Esophagus muscularis mucosa (tissue), 4 donors: ENCODE data around the gene PCED1B. TPM values are rescaled to one million over a fixed set of nuclear protein-coding genes. Genes with fewer than 3 reads are reported as not detected.

Experiments used
- DNase-seq: peaks from one replicate; pipeline ENCODE4 v3.0.0-alpha.2; 2017; ENCODE audit errors: extremely low spot score
- H3K27ac ChIP-seq, 4 donors: fragments of 200-600 bp; sonication (generic); replicated peaks in 1 of 4; 1 replicate in 3 of 4; 2 replicates in 1 of 4; pipeline ENCODE4 v1.5.1; 2016 to 2019; ENCODE audit warnings: mild to moderate bottlenecking in 1 of 4
- H3K27me3 ChIP-seq, 4 donors: fragments of 200-600 bp; sonication (generic); one replicate each; pipeline versions ENCODE4 v1.5.1 to v1.6.0; 2016 to 2019
- H3K36me3 ChIP-seq, 4 donors: fragments of 200-600 bp; sonication (generic); one replicate each; pipeline ENCODE4 v1.5.1; 2016 to 2019
- H3K4me1 ChIP-seq, 4 donors: fragments of 200-600 bp; sonication (generic); one replicate each; pipeline ENCODE4 v1.5.1; 2016 to 2019
- H3K4me3 ChIP-seq, 4 donors: fragments of 200-600 bp; sonication (generic); 1 replicate in 2 of 4; 2 replicates in 2 of 4; pipeline ENCODE4 v1.5.1; 2016 to 2019; ENCODE audit warnings: mild to moderate bottlenecking in 4 of 4, moderate library complexity in 1 of 4
- H3K9me3 ChIP-seq, 4 donors: fragments of 200-600 bp; sonication (generic); 1 replicate in 3 of 4; 2 replicates in 1 of 4; pipeline ENCODE4 v1.5.1; 2016 to 2019
- EP300 ChIP-seq: sonication (generic); formaldehyde crosslinking; IDR thresholded peaks from one replicate; pipeline ENCODE4 v1.6.1; 2017; ENCODE audit warnings: antibody characterized with exemption
- POLR2A ChIP-seq: fragments of 450-650 bp; IDR thresholded peaks from one replicate; pipeline ENCODE4 v1.6.1; 2017; ENCODE audit warnings: antibody characterized with exemption, moderate library complexity, mild to moderate bottlenecking, low read depth
- POLR2AphosphoS5 ChIP-seq, 2 donors: sonication (generic); formaldehyde crosslinking; IDR thresholded peaks; one replicate each; pipeline ENCODE4 v1.6.1; 2017; ENCODE audit warnings: antibody characterized with exemption in 2 of 2
- WGBS: methylation state at CpG from one replicate; pipeline ENCODE4 v1.1.5; 2018; 5-methylcytosine and 5-hydroxymethylcytosine counted together
- intact Hi-C: fragments of 100-400 bp; cut with DNase I; formaldehyde crosslinking; loops from one replicate; pipeline ENCODE4 v1.15.1; 2023
- total RNA-seq, 4 donors: library from RNA; depleted of rRNA; stranded (reverse); fragments of >200 nt; gene quantifications; one replicate each; pipeline versions ENCODE4 v1.1.0 to v1.2.1, GENCODE V29; 2016
- TF ChIP-seq, protein P1 (sequence below), 3 experiments: fragments of 200-600 bp in 2 of 3; fragments of 450-650 bp in 1 of 3; sonication (generic) in 2 of 3; IDR thresholded peaks; one replicate each; pipeline ENCODE4 v1.5.1; 2017 to 2019; ENCODE audit warnings: antibody characterized with exemption in 3 of 3, mild to moderate bottlenecking in 2 of 3, moderate library complexity in 1 of 3

PCED1B gene
- total RNA-seq, 4 donors from 2014 or later: 0.92 to 2.1 (median 1.1) TPM

DNA sequence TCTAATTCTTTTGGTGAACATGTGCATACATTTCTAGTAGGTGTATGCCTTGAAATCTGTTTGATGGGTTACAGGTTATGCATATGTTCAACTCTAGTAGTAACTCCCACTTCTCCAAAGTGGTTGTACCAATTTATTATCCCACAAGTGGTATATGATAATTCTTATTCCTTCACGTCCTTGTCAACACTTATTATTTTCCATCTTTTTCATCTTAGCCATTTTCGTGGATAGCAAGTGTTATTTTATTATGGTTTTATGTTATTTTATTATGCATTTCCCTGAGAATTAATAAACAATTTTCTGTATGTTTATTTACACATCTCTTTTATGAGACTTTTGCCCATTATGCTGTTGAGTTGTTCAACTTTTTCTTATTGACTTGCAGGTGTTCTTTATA, 11.6 kb downstream of the PCED1B start:
- WGBS: 86% methylated on average over 2 of the region's 2 CpGs
- intact Hi-C loops: no loop called here
- no peak for TF ChIP-seq POLR2A
- TF ChIP-seq, protein P1, sequence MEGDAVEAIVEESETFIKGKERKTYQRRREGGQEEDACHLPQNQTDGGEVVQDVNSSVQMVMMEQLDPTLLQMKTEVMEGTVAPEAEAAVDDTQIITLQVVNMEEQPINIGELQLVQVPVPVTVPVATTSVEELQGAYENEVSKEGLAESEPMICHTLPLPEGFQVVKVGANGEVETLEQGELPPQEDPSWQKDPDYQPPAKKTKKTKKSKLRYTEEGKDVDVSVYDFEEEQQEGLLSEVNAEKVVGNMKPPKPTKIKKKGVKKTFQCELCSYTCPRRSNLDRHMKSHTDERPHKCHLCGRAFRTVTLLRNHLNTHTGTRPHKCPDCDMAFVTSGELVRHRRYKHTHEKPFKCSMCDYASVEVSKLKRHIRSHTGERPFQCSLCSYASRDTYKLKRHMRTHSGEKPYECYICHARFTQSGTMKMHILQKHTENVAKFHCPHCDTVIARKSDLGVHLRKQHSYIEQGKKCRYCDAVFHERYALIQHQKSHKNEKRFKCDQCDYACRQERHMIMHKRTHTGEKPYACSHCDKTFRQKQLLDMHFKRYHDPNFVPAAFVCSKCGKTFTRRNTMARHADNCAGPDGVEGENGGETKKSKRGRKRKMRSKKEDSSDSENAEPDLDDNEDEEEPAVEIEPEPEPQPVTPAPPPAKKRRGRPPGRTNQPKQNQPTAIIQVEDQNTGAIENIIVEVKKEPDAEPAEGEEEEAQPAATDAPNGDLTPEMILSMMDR (IDR thresholded peaks at IDR 0.05): no peak
- TF ChIP-seq EP300: no peak
- no peak for TF ChIP-seq POLR2AphosphoS5 (IDR thresholded peaks at IDR 0.05)

DNA sequence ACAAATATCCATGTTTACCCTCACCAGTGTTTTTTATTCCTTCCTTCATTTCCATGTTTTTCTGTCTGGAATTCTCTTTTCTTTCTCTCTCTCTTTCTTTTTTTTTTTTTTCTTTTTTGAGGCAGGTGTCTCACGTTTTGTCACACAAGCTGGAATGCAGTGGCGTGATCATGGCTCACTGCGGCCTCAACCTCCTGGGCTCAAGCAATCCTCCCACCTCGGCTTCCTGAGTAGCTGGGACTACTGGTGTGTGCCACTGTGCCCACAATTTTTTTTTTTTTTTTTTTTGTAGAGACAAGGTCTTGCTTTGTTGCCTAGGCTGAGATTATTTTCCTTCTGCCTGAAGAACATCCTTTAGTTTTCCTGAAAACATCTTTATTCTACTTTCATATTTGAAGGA, 15.4 kb downstream of the PCED1B start:
- Histone ChIP-seq H3K4me3 (no peak overlapping the region), H3K36me3 (no peaks in the 10 kb centered on the region), H3K4me1 (peaks cover 0 to 5% (median 5%) of the 10 kb centered on the region in 4 donors), H3K9me3 (no peaks in the 10 kb centered on the region), H3K27ac (no peak overlapping the region), H3K27me3 (no peaks in the 10 kb centered on the region)
- no peak for DNase-seq
- intact Hi-C loops: no loop called here
- 89% methylated on average over 4 of the region's 4 CpGs for WGBS
- TF ChIP-seq POLR2AphosphoS5 (IDR thresholded peaks at IDR 0.05): no peak
- no peak for TF ChIP-seq POLR2A
- TF ChIP-seq, protein P1 (IDR thresholded peaks at IDR 0.05): no peak
- no peak for TF ChIP-seq EP300

More for the DNA sequence above, 11.6 kb downstream of the PCED1B start:
- no peak for DNase-seq
- Histone ChIP-seq H3K4me3 (no peak overlapping the region), H3K4me1 (peaks cover 9 to 32% (median 30%) of the 10 kb centered on the region in 4 donors), H3K27ac (no peak overlapping the region), H3K9me3 (no peaks in the 10 kb centered on the region), H3K36me3 (no peaks in the 10 kb centered on the region), H3K27me3 (no peaks in the 10 kb centered on the region)

DNA sequence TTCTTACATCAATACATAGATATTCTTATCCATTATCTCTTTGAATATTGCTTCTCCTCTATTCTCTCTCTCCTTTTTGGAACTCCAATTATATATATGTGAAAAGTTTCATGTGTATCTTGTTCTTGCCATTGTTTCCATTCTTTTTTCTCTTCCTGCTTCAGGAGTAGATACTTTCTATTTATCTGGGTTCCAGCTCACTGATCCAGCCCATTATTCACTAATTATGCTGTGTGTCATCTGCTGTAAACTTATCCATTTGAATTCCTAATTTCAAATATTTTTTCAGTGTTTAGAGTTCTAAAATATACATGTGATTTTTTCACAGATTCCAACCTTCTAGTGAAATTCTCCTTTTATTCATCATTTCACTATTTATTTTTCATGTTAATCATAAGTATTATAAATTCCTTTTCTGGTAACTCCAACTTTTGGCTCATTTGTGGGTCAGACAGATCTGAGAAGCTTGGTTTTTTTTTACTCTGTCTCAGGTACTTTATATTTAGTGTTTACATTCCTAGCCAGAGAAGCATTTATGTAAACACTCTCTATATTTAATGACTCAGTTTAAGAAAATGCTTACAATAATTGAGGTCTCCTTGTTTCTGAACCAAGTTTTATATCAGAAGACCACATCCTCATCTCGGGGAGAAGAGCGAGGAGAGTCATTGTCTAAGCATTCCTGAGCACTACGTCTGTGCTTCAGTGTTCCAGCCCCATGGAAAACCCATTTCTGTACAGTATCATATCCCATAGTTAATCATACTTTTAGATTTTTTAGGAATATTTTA, 16.2 kb downstream of the PCED1B start:
- Histone ChIP-seq H3K27me3 (no peaks in the 10 kb centered on the region), H3K4me3 (no peak overlapping the region), H3K9me3 (no peaks in the 10 kb centered on the region), H3K4me1 (peaks cover 0 to 5% (median 5%) of the 10 kb centered on the region in 4 donors), H3K36me3 (no peaks in the 10 kb centered on the region), H3K27ac (no peak overlapping the region)
- TF ChIP-seq EP300 (no peak), POLR2AphosphoS5 (IDR thresholded peaks at IDR 0.05) (no peak), POLR2A (no peak)
- TF ChIP-seq, protein P1 (IDR thresholded peaks at IDR 0.05): no peak
- WGBS: 51% methylated on average over 3 of the region's 3 CpGs
- no peak for DNase-seq
- intact Hi-C loops: no loop called here

DNA sequence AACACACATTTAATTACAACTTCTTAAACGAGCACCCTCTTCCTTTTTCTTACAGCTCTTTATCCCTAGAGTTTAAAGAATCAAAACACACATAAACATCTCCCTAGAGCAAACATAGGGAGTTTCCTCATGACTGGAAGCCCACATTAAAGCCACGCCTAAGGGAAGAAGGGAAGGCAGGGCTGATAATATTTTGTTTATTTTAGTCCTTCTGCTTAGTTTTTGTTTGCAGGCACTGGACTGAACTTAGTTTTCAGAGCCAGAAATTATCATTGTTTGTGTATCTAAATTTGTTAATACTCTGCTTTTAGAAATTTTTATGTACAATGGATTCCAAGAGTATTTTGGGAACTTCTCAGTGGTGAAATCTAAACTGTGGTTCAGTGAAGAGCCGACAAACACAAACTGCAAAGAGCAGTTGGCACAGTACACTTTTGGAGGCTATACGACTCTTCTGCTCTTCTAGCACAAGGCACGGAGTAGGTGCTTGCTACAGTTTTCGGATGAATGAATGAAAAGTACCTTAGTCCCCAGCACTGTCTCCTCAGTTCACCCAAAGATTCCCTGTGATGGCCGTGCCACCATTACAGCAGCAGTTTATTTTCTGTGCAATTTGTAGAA, 18.0 kb downstream of the PCED1B start:
- no peaks in the 10 kb centered on the region for H3K36me3 ChIP-seq
- H3K9me3 ChIP-seq: no peaks in the 10 kb centered on the region
- DNase-seq: no peak
- intact Hi-C loops: no loop called here
- TF ChIP-seq POLR2A (no peak), EP300 (no peak), POLR2AphosphoS5 (IDR thresholded peaks at IDR 0.05) (no peak)
- TF ChIP-seq, protein P1 (IDR thresholded peaks at IDR 0.05): no peak
- no peaks in the 10 kb centered on the region for H3K27me3 ChIP-seq
- 75% methylated on average over 7 of the region's 7 CpGs for WGBS
- H3K4me1 ChIP-seq: peaks cover 0 to 5% (median 5%) of the 10 kb centered on the region in 4 donors
- no peak overlapping the region for H3K4me3 ChIP-seq
- H3K27ac ChIP-seq: no peak overlapping the region
